ENCODE measurements around the gene LEMD2.

LEMD2 gene

DNA sequence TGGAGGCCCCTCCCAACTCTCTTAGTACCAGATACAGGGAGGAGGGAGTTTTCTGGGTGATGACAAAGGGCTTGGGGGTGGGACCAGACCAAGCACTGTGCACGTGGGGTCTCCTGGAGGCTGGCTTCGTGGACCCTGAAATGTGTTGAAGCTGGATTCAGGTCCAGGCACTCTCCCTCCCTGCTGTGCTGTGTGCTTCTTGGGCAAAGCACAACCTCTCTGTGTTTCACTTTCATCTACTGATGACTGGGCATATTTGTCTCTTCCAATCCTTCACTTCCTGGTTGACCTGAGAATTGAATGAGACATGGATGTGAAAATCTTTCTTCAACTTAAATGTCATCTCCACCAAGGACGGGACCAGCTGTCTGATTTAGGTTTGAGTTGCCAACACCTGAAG is 29.4 kb upstream of the LEMD2 start:
- DNase-seq = no peak

DNA sequence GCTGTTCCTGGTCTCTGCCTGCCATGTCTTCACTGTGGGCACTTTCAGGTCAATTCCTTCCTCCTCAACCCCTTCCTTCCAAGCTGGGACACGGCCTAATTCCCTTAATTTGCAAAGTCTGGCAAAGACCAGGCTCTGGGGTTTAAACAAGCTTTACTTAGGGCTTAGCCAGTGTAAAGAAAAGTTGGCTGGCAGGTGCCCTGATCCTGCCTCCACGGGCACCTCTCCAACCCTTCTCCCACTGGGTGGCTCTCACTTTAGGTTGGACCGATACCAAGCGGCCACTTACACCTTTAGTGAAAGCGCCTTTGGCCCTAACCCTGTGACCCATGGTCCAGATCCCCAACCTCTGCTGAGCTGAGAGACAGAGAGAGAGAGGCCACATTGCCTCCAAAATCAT is 28.6 kb upstream of the LEMD2 start:
- no peak for DNase-seq

DNA sequence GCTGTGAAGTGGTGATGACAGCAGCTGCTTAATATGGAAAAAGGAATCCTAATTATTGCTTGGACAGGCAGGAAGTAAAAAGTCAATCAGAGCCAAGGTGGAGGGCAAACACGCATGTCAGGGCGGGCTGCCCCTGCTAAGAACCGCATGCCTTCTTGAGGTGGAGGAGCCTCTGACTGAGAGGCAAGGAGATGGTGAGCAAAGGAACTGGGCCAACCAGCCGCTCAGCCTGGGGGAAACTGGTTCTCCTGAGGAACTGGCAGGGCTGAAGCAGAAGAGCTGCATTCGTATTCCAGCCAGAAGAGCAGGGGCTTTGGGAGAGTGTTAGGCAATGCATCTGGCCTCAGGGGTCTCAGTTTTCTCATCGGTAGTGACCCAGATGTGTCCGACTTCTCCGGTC is 28.0 kb upstream of the LEMD2 start:
- DNase-seq = no peak

DNA sequence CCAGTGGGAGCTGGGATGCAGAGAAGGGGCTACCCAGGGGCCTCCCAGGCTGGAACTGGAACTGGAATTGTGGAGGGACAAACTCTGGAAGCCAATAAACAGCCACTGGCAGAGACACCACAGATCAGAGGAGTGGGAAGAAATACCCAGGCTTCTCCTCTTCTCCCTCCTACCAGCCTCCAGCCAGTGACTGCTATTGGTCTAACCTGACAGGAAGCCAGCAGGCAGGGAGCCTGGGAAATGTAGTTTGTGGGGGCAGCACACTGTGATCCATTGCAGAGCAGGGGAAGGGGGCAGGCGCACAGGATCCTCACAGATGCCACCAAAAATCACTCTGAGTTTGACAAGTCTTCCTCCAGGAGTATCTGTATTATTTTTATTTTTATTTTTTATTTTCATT is 26.9 kb upstream of the LEMD2 start:
- peak; percentile 81 for DNase-seq

DNA sequence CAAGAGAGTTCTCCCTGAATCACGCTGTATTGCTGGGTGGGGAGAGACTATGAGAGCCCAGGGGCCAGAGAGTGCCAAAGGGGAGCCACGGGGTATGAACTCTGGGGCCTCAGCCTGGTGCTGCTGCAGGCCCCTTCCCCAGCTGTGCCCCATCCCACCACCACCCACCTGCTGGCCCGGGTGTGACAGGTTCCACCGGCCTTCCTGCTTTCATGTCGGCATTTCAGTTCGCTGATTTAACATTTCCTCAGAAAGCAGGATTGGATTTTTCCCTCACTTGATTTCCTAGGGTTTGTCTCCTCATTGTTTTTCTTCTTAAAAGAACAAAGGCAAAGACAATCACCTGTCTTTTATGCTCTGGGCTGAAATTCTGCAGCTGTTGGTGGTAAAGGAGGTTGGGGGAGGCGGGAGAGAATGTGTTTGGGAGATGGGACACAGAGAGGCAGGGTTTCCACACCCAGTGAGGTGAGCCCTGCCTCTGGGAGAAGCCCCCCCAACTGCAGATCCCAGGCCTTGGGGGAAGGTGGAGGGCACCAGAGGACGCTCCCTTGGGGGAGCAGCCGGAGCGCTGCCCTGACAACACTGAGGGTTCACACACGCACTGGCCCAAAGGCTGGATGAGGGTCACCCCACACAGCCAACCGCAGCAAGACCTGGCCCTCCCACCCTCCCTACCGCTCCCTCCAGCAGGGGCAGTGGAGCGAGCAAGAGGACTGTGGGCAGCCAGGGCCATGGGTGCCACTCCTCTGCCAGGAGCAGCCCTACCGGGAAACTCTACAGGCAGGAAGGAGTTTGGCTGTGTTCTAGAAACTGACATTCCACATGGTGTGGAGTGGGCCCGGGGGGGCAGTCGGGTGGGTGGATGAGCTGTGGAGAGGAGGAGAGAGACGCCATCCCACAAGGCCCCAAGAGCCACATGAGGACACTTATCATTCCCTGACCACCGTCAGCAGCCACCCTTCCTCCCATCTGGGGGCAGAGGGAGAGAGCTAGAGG is 25.4 kb upstream of the LEMD2 start:
- DNase-seq = no peak

DNA sequence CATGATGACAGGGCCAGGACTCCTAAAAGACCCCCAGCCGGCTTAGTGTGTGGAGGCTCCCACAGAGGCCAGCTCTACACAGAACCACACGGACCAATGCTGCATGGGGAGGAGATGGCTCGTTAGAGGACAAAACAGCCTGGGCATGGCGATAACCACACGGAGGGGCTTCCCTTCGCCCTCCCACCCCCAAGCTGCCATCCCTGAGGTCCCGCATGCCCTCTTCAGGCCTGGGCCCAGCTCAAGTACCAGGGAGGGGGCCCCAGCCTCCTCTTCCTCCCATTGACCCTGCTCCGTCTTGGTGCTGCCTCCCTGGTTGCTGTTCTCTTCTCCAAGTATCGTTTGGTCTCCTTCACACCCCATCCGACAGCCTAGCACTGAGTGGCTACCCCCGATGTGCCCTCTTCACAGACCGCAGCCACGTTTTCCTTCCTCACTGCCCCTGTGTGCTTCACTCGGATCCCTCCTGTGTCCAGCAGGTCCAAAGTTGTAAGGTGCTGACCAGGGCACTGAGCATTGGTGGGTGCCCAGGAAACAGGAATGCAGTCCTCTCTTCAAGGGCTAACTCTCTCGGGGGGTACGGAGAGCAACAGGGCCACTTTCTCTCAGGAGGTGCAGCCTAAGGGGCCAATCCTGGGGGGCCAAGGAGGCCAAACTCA is 24.4 kb upstream of the LEMD2 start:
- no peak for DNase-seq

DNA sequence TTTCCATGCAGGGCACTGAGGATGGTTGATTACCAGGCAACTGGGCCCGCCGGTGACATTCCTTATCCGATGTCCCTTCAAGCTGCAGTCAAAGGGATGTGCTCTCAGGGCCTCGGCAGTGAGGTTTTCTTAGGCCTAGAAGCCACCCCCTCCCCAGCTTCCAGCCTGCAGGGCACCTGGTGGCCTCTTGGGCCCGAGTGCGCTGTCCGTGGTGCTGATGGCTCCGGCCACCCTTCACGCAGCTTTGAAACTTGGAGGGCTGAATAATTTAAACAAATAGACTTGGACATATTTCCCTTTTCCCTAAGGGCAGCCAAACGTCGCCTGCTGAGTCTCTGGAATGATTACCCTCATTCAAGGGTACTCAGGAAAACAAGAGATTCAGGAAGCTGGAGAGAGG is 23.7 kb upstream of the LEMD2 start:
- DNase-seq = peak; percentile 59

DNA sequence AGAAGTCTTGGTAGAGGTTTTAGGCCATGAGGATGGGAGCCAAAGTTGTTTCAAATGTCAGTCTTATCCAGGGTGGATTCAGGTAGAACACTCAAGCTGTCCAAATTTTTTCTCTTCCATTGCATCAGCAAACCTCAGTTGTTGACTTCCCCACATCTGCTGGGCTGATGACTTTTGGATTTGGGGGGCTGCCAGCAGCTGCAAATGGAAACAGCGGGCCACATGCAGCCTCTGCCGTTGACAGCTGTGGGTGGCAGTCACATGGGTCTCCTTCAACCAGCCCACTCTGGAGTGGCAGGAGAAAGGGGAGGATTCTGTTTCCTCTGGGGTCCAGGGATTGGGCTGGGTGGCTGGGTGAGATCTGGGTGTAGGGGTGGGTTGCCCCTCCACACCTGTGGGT is 20.7 kb upstream of the LEMD2 start:
- no peak for DNase-seq

DNA sequence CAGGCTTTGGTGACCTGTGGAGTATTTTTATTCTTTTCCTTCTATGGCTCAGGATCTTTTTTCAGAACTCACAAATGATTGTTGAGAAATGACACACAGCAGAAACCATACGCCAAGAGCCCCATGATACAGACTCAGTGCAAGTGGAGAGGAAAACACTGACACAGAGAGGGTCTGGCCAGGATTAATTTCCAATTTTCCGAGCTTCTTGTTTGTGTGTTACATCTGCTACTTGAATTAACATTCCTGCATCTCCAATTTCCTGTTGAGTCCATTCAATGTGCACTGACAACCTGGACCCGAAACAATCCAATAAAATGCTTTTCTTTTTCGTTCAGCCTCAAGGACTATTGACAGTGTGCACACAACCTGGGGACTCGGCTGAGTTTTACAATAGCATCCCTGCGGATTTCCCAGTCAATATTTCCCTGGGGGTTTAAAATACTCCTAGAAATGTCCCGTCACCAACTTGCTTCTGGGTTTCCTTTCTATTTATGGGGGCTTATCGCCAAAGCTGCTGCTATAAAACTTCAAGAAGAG is 19.8 kb upstream of the LEMD2 start:
- no peak for DNase-seq

DNA sequence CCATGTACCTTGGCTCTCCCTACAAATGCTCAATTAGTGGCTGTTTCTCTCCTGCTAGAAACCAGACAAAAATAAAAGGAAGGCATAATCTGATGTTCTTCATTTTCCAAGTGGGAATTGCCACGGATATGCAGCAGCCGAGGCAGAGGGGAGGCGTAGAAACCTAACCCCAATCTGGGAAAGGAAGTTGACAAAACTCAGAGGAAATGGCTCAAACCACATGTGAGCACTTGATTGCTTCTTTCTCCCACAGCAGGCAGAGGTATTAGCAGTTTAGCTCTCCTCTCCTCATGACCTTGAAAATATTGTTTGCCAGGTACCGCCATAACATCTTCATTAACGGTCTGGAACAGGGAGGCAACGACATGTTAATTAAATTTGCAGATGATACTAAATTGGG is 18.7 kb upstream of the LEMD2 start:
- DNase-seq = no peak

DNA sequence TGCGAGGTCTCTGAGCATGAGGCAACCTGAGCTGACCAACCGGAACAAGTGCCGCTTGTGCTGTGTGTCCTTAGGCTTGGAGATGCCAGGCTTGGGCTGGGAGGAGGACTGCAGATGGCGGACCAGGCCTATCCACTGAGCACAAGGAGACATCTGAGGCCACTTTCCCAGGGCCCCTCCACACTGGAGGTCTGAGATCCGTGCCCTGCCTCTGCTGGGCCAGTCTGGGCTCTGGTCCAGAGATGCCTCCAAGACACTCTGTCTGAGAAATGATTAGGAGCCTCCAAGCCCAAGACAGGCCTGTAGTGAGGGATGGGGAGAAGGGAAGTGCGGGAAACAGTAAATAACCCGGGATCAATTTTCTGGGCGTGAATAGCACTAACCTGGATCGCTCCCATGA is 17.9 kb upstream of the LEMD2 start:
- DNase-seq = no peak

DNA sequence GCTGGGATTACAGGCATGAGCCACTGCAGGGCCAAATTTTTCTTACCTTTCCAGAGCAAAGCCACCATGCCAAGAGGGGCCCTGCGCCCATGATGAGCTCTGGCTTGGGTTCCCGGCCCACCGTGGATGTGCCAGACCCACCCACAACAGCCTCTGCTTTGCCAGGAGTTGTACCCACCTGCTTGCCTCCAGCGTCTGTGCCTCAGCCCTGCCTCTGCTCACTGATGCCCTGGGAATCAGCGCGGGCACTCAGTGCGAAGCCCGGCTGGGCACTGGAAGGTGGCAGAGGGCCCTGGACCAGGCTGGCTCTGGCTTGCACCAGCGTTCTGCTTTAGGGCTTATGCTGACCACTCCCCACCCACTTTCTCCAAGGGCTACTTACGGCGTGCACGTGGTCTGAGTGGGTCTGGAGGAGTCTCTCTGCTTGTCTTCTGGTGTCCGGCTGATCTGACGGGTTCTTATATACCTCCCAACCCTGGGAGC is 14.7 kb upstream of the LEMD2 start, which contains the start of gene MLN:
TSS of gene MLN (minus strand) at position 433 of the 483 bp plus-strand sequence. CDS start 2,840 bp downstream, outside the sequence.
- no peak for DNase-seq

DNA sequence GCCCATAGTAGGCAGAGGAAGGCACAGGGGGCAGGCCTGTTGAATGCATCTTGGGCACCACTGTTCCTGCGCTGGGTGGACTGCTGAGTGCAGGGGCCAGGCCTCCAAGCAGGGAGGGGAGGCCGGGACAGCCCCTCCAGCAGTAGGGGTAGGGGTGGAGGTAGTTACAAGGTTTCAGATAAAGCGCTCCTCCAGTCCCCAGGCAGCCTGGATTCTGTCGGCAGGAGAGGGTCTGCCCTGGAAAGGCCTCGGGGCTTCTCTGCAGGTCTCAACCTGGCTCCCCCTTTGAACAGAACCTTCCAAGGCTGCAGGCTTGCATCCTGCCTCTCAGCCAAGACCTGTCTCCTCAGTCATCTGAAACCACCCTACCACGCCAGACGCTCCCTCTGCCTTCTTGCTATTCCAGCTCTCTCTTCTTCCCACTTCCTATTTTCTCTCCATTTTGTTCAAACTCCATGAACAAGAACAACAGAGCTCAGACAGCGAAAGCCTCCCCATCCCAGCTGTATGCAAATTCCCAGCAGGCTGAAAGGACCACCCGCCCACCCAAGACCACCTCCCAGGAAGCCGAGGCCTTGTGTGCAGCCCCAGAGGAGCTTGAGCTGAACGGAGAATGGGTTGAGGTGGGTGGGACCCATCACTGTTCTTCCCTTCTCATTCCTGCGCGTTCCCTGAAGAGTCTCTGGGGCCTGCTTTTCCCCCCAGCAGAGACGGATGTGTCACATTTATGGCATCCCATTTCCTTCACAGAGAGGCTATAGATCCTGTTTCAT is 13.4 kb upstream of the LEMD2 start:
- no peak for DNase-seq

DNA sequence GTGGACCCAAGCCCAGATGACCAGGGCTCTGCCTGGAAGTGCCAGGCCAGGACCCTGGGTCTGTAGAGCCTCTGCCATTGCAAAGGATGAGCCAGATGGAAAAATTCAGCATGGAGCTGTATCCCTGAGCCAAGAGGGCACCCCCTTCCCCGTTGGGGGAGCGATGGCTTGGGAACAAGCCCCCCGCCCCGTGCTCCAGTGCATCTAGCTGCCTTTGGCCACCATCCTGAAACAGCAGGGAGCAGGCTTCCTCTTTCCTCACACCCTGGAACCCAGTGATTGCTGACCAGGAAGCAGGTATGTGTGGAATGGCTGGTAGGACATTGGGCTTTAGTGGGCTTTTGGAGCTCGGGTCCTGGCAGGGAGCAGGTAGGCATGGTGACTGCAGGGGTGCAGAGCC is 12.7 kb upstream of the LEMD2 start:
- DNase-seq = no peak

DNA sequence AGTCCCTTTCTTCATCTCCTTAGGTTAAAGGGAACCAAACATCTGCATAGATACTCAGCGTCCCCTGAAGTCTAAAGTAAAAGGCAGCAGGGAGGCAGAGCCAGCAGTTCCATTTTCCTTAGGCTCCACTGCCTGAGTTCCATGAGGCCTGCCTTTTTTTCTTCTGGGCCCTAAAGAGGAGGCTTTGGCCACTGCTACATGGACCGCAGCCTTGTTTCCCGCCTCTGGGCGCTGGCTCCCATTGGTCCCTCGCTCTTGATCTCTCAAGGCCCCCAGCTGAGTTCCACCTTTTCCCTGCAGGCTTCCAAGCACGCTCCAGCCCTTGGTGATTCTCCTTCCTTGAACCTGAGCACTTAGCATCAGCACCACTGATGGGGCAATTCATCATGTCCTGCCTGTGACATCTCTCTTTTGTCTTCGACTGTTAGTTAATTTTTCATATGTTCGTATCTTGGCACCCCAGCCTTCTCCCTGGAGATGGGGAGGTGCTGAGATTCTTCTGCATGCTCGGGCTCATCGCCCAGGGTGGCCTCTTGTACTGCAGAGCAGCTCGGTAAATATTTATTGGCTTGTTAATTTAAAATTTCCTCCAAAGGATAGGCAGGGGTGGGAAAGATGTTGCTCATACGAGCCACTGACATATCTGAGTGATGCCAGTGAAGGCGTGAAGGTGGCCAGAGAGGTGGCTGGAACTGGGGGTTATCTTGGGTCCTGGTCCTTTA is 11.5 kb upstream of the LEMD2 start:
- DNase-seq = no peak

DNA sequence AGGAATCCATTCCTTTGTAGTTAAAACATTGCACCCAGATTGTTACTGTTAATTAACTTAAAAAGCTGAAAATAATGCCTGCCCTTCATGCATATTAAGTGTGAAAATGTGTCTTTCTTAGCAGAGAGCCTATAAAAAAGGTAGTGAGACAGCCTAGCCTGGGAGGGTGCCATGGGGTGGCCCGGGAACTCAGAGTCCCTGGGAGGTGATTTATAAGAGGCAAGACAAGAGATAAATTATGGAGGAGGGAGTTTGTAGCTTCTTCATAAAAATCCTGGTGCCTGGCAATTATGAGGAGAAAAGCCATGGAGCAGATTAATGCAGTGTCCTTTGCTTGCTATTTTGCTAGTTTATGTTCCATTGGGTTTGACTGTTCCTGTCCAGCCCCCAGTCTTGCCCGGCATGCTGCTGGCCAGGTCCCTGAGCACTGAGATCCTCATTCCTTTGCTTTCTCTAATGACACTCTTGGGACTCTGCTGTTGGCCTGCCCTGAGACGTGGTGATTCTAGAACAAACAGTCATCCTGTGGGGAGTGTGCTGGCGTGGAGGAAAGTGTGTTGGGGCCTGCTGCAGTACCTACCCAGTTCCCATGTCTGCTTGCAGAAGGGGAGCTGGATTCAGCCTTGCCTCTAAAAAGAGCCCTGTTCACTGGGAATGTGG is 10.7 kb upstream of the LEMD2 start:
- DNase-seq = no peak

DNA sequence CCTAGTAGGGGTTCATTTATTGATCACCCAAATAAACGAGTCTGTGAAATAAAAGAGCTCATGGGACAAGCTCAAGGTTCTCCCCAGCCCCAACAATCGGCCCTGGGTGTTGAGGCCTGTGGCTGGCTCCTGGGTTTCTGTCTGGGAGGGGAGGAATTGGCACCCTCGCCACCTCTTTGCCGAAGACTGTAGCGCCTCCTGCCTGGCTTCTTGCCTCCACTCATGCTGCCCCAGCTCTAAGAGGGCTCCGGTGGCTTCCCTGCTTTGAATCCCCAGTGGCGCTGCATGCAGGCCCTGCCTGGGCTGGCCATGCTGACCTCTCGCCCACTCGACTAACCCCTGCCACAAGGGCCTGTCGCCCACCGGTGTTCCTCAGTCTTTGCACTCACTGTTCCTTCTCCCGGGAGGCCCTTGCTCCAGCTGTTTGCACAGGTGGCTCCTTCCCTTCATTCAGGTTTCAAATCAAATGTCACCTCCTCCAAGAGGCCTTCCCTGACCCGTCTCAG is 9.5 kb upstream of the LEMD2 start:
- DNase-seq = no peak

DNA sequence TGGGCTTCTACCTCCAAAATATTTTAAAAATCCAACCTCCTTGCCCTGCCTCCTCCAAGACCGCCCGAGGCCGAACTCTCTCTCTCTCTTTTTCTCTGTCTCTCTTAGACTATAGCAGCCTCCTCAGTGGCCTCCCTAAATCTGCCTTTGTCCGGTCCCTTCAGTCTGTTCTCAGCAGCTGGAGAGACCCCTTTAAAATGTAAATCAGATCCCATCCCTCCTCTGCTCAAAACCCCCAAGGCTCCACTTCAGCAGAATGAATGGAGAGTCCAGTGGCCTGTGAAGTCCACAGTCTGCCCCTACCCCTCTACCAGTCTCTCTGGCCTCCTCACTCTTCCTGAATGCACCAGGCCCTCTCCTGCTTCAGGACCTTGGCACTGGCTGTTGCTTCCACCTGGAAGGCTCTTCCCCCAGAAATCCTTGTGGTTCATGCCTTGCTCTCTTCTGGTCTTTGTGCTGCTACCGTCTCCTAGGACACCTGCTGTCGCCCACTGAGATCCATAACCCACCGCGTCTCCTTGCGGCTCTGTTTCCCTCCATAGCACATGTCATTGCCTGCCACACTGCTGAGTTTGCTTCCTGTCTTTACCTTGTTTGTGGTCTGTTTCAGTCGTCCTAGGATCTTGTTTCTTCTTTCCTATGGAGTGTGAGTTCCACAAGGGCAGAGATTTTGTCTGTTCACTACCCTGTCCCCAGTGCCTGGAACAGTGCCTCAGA is 8.9 kb upstream of the LEMD2 start:
- no peak for DNase-seq

DNA sequence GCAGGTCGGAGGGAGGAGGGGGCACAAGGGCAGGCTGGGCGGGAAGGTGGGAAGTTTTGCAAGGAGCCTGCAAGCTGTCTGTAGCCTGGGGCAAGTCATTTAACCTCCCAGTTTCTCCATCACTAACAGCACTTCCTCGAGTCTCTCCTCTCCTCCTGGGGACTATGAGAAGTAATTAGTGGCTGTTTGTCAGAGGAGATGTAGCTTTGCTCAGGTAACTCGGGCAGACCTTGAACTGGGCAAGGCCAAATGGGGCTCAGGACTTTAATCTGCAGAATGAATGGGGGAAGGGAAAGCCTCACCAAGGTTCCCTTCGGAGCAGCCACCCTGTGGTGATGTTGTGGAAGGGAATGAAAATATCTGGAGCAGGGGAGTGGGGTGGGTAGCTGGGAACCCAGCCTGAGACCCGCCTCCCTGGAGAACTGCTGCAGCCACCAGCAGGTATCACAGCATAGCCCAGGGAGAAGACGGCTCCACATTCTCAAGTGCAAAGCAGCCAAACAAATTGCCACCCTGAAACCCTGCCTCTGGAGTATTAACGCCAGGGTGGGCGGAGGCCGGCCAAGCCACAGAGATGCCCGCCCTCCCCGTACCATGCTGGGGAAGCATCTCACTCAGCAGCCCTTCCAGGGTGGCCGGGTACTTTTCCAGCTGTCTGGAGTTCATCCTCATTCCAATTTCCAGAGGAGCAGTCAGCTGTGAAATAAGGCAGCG is 6.1 kb upstream of the LEMD2 start:
- peak; percentile 61 for DNase-seq

DNA sequence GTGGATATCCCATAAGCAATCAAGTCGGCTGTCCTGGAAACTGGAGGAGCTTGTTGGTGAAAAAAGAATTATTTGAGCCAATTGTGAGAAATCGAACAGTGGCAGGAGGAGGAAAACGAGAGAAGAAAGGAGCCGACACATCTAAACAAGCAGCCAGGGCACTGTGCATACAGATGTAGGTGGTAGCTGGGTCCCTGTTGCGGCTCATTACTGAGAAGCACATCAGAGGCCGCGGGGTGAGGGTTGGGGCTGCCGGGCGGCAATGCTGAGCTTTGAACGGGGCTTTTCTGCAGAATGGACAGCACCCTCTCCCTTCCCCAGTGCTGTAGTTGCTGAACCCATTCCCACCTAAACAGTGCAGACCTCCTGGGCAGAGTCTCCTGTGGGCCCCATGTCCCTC is 4.1 kb upstream of the LEMD2 start:
- no peak for DNase-seq
